GM04503 (cell line): ENCODE data around the gene CTIF.

Experiments used
- DNase-seq: peaks from one replicate; pipeline ENCODE4 v3.0.0-alpha.2; 2012; ENCODE audit warnings: low read depth

Gene CTIF

GRCh38 chr18:48835745-48836170 is 296.9 kb downstream of the CTIF start:
- no peak for DNase-seq

- no peak for DNase-seq
Observed at GRCh38 chr18:48836231-48836805, 297.5 kb downstream of the CTIF start.

- no peak for DNase-seq
Observed at GRCh38 chr18:48836806-48837615, 298.2 kb downstream of the CTIF start.

GRCh38 chr18:48837676-48838075 is 298.8 kb downstream of the CTIF start:
- DNase-seq = no peak

- no peak for DNase-seq
Observed at GRCh38 chr18:48838166-48838775, 299.4 kb downstream of the CTIF start.

GRCh38 chr18:48838921-48839818 is 300.3 kb downstream of the CTIF start:
- peak; percentile 56 for DNase-seq

- no peak for DNase-seq
Observed at GRCh38 chr18:48839819-48840490, 301.1 kb downstream of the CTIF start.

GRCh38 chr18:48840491-48840877 is 301.7 kb downstream of the CTIF start:
- DNase-seq = no peak

GRCh38 chr18:48841381-48842258 is 302.8 kb downstream of the CTIF start:
- no peak for DNase-seq

GRCh38 chr18:48842259-48843061 is 303.6 kb downstream of the CTIF start:
- DNase-seq = no peak

GRCh38 chr18:48843162-48843561 is 304.3 kb downstream of the CTIF start:
- DNase-seq = no peak

GRCh38 chr18:48843596-48843995 is 304.8 kb downstream of the CTIF start:
- no peak for DNase-seq

- DNase-seq = no peak
Observed at GRCh38 chr18:48844271-48844670, 305.4 kb downstream of the CTIF start.

- no peak for DNase-seq
Observed at GRCh38 chr18:48845174-48845573, 306.3 kb downstream of the CTIF start.

- no peak for DNase-seq
Observed at GRCh38 chr18:48846423-48846932, 307.6 kb downstream of the CTIF start.

- DNase-seq = no peak
Observed at GRCh38 chr18:48847807-48848486, 309.1 kb downstream of the CTIF start.

GRCh38 chr18:48848641-48849143 is 309.9 kb downstream of the CTIF start:
- DNase-seq = no peak

GRCh38 chr18:48850822-48851598 is 312.2 kb downstream of the CTIF start:
- DNase-seq = no peak
